NK-92 (cell line): ENCODE results near the gene STAG2.
"Not testable (repeated sequence)": the region's sequence is repeated elsewhere in the genome, so short reads cannot be mapped to it uniquely, and the experiment has no call there.

Source experiments
- DNase-seq: peaks from one replicate; lab custom pipeline; 2025; ENCODE audit not compliant: unreplicated experiment; lab: John Stamatoyannopoulos, UW

STAG2 gene

GRCh38 chrX:124030520-124030919, 69.0 kb downstream of the STAG2 start:
- no peak for DNase-seq

DNA sequence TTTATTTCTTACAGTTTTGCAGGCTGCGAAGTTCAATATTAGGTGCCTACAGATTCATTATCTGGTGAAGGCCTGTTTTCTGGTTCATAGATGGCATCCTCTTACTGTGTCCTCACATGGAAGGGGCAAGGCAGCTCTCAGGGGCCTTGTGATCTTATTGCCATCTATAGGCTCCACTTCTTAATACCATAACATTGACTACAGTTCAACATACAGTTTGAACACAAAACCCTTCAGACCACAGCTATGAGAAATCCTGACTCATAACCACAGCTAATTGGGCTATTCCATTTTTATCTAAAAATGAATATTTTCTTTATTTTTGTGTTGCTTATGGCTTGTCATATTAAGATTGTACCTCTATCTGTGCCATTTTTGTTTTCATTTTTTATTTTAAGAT, 72.3 kb downstream of the STAG2 start:
- DNase-seq, result no peak

DNA sequence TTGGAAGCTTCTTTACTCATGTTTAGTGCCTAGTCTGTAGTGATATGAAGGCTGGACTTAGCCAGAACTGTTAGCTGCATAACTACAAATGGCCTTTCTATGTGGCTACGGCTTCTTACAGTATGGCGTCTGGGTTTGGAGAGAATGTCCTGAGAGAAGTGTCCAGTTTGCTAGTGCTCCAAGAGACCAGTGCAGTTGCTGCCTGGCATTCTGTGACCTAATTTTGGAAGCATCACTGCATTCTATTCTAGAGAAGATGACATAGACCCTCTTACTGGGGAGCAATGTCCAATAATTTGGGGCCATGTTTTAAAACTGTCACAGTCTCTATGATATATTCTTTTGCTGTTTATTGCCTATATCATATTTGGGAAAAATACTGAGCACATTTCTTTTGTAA, 74.2 kb downstream of the STAG2 start:
- no peak for DNase-seq

GRCh38 chrX:124042042-124042441, 80.5 kb downstream of the STAG2 start:
- no peak for DNase-seq

DNA sequence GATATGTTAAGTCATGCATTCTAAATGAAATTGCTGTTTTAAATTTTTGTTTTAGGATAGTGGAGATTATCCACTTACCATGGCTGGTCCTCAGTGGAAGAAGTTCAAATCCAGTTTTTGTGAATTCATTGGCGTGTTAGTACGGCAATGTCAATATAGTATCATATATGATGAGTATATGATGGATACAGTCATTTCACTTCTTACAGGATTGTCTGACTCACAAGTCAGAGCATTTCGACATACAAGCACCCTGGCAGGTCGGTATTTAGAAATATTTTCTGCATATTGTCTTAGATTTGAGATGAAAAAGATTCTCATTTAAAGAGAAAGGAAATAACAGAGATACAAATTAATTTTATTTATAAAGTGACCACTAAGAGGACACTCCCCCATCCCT, 83.6 kb downstream of the STAG2 start:
- no peak for DNase-seq

GRCh38 chrX:124084417-124084816, 122.9 kb downstream of the STAG2 start:
- not testable (repeated sequence) for DNase-seq

DNA sequence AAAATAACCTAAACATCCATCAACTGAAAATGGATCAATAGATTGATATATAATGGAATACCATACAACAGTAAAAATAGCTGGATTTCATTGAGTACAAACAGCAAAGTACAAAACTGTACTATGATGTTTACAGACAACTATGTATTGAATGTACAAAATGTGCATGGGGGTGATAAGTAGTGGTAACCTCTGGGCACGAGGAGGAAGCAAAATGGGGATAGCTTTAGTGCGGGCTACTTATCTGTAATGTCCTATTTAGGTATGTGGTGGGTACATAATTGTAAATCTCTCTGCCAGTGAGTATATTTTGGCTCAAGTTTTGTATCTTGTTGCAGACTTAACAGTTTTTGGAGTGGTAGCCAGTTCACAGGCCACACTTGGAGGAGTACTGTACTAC, 123.6 kb downstream of the STAG2 start:
- no peak for DNase-seq

DNA sequence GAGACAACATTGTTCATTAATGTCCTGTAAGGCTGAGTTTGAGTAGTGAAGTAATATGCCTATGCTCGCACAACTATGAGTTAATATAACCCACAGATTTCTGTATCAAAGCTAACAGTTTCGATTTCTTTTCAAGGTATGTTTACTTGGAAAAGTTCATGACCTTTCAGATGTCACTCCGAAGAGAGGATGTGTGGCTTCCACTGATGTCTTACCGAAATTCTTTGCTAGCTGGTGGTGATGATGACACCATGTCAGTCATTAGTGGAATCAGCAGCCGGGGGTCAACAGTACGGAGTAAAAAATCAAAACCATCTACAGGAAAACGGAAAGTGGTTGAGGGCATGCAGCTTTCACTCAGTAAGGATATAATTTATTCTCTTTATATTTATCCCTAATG, 124.9 kb downstream of the STAG2 start:
- no peak for DNase-seq

GRCh38 chrX:124087000-124087746, 125.7 kb downstream of the STAG2 start:
- no peak for DNase-seq

DNA sequence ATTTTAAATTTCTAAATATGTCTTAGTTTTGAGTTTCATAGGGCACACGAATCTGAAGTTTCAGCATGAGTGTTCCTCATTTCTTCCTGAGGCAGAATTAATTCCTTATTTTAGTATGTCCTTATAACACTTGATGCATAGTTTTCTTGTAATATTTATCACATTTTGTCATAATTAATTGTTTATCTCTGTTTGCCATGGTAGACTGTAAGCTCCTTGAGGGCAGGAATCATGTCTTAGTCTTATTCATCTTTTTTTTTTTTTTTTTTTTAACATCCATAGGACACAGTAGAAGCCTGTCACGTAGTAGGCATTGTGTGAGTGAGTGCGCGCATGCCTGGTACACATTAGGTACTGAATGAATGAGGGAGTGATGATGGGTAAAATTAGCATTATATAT, 131.7 kb downstream of the STAG2 start:
- no peak for DNase-seq

DNA sequence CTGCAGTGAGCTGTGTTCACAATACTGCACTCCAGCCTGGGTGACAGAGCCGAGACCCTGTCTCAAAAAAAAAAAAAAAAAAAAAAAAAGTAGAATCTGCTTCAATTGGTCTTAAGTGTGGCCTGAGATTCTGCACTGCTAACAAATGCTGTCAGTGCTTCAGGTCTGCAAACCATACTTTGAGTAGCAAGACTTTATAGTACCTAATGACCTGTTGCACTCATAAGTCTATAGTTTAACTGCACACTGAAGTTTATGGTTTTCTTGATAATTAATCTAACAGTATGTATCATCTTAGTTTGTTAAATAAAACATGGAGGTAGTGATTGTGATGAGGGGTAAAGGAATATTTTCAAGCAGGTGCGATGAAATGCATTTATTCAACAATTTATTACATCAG, 135.6 kb downstream of the STAG2 start:
- DNase-seq, result no peak

DNA sequence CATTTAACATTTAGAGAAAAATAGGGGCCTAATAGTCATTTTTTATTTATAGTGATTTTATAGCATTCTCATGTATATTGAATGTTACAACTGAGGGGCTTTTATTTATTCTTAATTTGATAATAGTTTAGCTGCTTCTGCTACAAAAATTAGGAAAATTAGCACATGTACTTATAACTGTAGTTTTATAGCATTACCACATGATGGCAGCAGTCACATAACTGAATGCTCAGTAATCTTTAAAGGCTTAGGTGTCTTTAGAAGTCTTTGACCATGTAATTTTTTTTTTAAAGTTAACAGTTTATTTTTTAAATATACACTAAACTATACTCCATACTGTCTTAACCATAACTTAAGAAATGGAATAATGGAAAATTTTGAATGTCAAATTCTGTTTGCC, 136.6 kb downstream of the STAG2 start:
- DNase-seq, result no peak

- DNase-seq, result no peak
Measured at GRCh38 chrX:124103966-124104365, 142.5 kb downstream of the STAG2 start.

- DNase-seq, result not testable (repeated sequence)
Measured at GRCh38 chrX:124104512-124104911, 143.0 kb downstream of the STAG2 start.

DNA sequence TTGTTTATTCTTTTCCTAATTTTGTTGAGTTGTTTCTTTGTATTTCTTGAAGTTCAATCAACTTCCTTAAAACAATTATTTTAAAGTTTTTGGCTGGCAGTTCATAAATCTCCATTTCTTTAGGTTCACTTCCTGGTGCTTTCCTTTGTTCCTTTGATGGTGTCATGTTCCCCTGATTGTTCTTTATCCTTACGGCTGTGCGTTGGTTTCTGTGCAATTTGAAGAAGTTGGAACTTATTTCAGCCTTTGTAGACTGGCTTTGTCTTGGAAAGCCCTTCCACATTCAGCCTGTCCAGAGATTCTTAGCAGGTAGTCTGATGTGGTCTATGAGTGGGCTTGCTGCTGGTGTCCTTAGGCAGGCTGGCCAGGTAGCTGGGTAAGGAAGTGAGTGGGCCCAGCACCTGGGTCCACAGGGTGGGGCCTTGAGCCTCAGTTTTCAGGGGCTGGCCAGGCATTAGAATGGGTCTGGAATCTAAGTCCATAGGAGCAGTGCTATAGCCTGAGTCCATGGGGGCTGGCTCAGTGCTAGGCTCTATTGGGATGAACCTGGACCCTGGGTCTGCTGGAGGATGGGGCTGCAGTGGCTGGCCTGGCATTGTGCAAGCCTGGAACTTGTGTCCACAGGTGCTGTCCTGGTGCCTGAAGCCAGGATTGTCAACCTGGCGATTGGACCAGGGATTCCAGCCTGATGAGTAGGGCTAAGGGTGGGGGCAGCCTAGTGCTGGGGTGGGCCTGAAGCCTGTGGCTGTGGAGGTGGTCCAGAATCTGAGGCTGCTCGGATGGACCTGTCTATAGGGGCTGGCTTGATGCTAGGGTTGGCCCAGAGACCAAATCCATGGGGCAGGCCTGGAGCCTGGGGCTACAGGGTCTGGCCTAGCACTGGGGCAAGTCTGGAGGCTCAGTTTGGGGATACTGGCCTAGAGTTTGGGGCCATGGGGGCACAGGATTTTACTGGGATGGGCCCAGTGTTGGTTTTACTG, 152.4 kb downstream of the STAG2 start:
- DNase-seq, result no peak

DNA sequence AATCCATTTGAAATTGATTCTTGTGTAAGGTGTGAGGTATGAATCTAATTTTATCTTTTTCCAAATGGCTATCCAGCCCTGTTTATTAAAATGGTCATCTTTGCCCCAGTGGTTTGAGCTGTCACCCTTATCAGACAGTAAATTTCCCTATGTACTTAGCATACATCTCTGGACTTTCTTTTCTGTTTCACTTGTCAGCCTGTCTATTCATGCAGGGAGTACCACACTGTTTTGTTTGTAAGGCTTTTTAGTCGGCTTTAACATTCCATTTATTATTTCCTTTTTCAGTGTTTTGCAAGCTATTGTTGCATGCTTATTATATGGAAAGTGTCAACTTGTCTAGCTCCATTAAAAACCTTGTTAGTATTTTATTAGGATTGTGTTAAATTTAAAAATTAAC, 155.8 kb downstream of the STAG2 start:
- no peak for DNase-seq

DNA sequence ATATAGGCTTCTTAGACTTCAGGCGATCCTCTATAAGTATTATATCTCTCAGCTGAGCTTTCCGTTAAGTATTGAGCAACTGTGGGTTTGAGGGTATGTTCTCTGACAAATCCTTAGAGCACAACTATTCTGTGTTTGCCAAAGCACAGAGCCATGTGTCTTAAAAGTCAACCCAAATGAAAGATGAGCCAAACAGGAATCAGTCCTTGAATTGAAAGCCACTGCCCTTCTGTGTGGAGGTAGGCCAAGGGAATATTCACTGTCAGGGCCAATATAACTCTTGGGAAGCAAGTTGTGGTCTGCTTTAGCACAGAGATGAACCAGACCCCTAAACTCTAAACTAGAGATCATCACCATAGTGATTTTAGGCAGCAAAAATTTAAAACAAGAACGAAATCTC, 164.0 kb downstream of the STAG2 start:
- DNase-seq, result no peak

DNA sequence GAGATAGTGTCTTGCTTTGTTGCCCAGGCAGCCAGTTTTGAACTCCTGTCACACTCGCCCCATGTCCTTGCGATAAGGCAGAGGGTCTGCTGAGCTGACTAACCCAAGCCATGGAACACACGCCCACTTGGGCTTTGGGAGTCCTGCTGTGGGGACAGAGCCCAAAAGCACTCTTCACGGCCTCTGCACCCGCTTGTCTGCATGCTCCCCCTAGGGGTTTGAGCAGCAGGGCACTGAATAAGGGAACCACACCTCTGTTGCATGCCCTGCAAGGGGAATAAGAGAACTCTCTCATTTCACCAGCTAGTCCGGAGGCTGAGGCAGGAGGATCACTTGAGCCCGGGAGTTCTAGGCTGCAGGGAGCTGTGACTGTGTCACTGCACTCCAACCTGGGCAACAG, 166.0 kb downstream of the STAG2 start:
- no peak for DNase-seq

DNA sequence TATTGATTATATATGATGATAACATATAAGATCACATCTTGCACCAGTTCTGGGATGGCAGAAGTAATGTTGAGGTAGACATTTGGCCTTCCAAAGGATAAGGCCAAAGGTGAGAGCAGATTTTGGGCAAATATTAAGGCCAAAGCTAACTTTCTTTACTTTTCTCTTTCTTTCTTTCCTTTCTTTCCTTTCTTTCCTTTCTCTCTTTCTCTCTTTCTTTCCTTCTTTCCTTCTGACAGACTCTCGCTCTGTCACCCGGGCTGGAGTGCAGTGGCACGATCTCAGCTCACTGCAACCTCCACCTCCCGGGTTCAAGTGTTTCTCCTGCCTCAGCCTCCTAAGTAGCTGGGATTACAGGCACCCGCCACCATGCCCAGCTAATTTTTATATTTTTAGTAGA, 170.9 kb downstream of the STAG2 start:
- not testable (repeated sequence) for DNase-seq

GRCh38 chrX:124145749-124146148, 184.2 kb downstream of the STAG2 start:
- DNase-seq, result no peak

GRCh38 chrX:124151195-124151594, 189.7 kb downstream of the STAG2 start:
- no peak for DNase-seq
